GM21423 (cell line): ENCODE data around the gene RAB15.

Experiments
- ATAC-seq: cut with Tn5 transposase; IDR thresholded peaks from one replicate; pipeline ENCODE4 v1.9.1; 2021; ENCODE audit warnings: mild to moderate bottlenecking, moderate library complexity; ENCODE audit not compliant: unreplicated experiment

Gene RAB15

DNA sequence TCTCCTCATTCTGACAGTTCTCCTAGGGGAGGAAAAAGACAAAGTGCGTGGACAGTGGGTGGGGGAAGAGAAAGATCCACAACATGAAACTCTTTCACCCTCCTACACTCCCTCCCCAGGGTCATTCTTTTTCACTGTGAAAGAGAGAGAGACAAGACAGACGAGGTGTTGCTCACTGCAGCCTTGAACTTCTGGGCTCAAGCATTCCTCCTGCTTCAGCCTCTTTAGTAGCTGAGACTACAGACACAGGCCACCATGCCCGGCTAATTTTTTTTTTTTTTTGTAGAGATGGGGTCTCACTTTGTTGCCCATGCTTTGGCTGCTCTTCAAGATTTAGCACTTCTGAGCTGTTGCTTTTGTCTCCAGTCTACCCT is 32.3 kb downstream of the RAB15 start:
- ATAC-seq = no peak

DNA sequence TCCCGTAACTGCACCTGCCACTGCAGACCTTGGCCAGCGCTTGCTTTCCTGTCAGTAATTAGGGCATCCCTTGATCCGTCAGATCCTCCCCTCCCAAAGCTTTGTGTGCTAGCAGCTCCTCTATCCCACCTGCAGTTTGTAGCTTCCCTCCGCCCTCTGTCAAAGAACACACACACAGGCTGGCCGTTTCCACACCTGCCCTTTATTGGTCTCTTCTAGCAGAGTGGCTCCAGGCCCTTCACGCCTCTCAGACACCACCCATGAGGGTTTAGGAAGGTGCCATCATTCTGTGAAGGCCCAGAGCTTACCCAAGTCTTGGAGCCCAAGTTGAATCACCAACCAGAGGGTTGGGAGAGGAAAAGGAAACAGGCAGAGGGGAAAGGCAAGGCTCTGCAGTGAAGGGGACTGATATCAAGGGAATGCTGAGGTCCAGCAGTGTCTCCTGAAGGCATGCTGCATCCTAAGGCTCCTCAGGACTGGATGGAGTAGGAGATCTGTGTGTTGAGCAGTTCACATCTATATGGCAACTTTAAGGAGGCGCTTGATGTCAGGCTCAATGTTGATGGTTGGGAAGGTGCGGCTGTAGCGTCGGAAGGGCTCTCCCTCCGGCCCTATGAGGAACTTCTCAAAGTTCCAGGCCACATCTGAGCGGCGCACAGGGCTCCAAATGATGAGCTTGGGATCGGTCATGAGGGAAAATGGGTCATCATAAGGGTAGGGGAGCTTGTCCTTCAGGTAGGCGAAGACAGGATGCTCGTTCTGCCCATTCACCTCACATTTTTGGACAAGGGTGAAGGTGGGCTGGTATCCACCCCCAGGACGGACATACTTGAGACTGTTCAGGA is 32.9 kb downstream of the RAB15 start:
- no peak for ATAC-seq

DNA sequence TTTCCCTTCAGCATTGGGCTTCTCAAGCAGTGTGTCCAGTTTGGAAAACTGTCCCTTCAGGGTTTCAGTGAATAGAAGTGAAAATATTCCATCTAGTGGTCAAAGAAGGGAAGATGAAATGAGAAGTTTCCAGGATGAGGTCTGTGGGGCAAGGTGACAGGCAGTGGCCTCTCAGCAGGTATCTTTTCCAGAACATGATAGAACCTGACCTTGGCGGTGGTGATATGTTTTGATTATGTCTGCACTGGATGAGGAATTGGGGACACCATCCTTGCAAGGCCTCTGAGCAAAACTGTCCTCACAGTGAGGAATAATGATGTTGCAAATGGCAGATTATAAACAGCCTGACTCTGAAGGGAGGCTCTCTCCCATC is 34.3 kb downstream of the RAB15 start:
- ATAC-seq = no peak

DNA sequence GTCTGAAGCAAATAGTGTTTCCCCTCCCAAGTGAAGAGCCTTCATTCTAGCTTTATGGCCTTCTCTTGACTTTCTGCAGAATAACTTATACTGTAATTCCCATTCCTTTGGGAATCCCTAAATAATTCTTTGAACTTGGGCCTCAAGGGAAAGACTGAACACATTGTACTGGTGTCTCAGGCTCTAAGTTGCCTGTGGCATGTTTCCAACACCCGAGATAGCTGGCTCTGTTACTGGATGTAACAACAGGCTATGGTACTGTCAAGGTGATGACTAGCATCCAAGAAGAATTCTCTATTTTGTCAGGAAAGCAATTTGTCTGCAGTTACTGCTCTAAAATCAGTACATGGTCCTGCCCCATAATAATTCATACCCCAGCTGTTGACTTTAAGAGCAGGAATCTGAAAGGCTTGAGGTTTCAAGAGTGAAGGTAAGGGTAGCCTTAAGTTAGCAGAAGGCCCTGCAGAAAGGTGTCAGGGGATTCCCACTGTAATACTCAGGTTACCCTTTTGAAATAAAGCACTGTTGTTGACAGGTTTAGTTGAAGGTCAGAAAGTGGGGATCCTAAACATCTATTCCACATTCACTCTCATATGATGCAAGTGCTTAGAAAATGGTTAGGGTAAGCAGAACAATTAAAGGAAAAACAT is 34.8 kb downstream of the RAB15 start:
- no peak for ATAC-seq

DNA sequence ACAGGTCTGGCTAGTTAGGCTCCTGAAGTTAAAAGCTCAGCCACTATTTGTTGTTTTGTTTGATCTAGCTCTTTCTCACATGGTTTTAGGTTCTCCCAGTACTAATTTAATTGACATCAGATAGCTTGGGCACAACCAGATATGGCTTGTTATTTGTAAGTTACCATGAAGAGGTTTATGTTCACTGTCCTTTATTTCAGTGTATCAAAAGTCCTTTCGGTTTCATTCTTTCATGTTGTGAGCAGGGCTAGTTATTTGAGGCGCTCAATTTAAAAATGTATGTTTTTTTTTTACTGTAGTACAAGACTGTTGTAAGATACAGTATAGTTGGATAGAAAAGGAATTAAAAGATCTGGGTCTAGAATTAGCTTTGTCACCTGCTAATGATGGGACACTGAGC is 36.6 kb downstream of the RAB15 start:
- no peak for ATAC-seq

DNA sequence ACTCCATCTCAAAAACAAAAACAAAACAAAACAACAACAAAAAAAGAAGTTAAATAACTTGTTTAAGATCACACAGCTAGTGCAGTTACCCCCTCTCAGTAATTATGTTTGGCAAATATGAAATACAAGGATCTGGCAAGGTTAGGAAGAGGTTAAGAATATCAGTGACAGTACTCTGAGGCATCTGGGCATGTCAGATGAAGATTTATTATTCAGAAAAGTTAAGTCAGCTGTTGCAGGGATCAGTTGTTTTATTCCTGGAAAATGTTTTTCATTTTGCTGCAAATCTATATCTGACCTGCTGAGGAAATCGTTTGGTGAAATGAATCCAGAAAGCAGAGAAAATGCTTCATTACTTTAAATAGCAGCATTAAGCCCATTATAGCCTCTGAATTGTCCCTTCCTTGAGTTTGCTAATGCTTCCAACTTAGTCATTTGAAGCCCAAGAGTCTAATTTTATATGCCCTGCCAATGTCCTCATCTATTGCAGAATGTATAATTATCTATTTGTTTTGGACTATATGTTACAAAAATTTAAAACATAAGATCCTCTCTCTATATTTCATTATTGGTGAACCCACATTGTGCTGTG is 37.7 kb downstream of the RAB15 start:
- ATAC-seq = no peak

DNA sequence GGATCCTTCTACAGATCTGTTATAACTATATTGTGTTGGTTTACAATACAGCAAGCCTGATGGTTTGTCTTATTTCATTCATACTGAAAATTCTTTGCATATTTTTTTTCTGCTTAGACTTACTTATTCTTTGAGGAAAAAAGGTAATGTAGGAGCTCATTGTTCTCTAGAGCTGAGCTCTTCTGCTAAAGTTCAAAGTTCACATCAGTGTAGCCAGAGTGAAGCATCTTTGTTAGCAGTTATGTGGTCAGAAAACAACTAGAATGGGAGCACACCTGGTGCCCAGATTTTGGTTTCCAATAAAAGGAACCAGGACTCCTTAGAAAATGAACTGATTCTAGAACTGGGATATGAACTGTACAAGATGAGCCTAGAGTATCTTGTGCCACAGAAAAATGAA is 39.9 kb downstream of the RAB15 start:
- no peak for ATAC-seq

DNA sequence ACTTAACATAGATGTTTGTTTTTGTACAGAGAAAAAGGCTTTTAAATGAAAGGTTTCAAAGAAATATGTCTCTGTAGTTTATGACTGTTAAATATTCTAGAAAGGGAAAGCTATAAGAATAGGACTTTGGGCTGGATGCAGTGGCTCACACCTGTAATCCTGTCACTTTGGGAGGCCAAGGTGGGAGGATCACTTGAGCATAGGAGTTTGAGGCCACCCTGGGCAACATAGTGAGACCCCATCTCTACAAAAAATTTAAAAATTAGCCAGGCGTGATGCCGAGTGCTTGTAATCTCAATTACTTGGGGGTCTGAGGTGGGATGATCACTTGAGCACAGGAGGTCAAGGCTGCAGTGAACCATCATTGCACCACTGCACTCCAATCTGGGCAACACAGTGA is 41.0 kb downstream of the RAB15 start:
- no peak for ATAC-seq

DNA sequence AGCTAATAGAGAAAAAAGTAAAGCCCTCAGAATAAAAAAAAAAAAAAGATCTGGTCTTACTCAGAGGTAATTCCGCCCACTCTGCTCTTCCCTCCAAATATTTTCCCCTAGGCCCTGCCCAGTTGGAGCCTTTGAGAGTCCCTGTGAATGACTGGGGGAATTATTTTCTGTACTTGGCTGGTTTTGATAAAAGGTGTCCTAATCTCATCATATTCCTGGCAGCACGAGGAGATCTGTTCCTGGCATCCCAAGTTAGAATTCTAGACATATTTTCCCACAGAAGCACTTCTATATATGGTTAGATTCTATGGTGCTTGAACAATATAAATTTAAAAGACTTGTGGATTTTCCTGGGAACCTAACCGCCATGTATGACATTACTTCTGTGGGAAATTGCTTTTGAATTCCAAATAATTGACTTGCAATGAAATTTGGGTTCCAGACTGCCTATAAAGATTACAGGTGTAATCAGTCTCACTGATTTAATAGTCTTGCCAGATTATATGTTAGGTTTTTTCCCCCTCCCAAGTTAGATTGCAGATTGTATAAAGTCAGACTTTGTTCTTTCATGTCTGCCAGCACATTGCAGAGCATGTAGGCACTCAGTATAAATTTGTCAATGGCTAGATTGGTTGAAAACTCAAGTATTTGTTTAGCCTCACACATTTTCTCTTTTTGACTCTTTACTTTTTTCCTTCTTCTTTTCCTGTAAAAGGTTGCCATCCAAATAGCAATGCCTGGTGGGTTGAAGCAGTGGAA is 41.9 kb downstream of the RAB15 start:
- ATAC-seq = no peak

DNA sequence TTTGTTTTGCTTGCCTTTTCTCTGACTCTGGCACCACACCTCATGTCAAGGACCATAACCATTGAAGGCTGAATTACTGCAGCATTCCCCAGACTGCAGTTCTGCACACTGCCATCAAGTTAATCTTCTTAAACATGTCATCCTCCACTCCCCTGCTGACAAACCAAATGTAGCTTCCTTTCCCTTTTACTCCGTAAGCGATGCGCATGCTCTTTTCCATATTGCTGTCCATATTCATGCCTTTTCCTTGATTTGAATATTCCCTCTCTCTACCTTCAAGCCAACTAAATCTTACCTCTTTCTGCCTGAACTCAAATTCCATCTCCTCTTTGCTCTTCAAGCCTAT is 43.1 kb downstream of the RAB15 start:
- ATAC-seq = no peak

DNA sequence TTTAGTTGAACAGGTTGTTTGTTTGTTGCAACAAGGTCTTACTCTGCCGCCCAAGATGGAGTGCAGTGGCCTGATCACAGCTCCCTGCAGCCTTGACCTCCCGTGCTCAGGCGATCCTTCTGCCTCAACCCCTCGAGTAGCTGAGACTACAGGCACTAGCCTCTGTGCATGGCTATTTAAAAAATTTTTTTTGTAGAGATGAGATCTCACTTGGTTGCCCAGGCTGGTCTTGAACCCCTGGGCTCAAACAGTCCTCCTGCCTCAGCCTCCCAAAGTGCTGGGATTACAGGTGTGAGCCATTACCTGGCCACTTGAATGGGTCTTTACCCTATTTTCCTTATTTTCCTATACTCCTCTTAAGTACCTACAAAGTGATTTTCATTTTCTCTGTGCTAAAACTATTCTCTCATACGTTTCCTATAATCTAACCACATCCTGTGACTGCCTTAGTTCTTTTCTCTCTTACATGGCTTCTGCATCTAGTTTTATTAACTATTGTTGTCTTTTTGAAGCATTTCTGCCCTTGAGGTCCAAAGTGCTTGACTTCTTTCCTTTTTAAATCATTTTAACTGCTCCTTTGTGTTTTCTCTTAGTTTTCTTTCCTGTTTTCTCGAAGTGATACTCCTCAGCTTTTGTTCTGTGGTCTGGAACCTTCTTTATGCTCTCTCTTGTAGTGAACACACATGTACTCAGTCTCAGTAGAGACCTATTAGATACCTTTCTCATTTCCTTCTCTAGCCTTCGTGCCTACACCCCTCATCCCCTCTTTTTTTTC is 43.7 kb downstream of the RAB15 start:
- ATAC-seq = peak; percentile 90

DNA sequence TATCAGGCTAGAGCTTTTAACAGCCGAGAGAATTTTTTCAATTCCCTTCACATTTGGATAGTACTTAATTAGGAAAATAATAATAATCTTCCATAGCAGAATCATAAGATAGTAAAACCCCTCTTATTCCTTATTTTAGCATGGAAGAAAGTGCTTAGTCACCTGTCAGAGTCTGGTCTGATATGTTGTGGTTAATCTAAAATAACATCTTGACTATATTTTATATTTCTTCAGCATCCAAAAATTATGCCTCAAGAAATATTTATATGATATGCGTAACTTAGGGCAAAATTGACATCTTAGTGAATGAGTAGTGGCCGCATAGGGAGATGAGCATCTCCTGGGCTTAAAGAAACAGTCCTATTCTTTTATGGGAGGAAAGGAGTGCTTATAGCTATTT is 45.1 kb downstream of the RAB15 start:
- no peak for ATAC-seq

DNA sequence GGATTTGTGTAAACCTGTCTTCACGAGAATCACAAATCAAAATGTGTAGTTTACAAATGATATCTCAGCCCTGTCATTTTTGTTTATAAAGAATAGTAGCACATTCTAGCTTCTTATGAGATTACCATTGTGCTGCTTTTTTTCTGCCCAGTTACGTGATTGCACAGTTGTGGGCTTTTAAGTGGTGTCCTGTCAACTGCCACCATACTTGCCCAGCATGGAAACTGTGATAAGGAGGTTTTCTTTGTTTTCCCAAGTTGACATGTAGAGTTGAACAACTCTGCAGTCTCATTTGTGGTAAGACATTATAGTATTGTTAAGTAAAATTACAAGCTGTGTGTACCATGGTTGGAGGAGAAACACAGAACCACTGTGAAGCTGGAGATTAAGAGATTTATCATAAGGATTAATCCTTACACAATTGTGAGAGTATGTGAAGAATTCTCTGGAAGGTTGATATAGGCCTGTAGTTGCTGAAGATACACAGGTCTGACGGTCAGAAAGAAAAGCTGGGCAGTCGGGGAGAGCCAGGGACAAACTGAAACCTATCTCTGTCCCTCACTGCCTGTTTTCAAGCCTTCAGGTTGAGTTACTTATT is 45.6 kb downstream of the RAB15 start:
- no peak for ATAC-seq

DNA sequence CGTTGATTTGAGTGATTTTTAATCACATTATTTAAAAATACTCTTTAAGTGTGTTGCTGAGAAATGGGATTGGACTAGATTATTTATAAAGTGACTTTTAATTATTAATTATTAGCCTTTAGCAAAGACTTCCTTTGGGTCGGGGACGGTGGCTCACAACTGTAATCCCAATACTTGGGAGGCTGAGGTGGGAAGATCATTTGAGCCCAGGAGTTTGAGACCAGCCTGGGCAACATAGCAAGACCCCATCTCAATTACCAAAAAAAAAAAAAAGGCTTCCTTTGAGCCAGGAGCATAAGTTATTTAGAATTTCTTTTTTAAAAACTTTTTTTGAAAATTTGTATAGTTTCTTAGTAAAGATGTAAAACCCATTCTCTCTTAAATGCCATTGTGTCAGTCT is 49.1 kb downstream of the RAB15 start:
- no peak for ATAC-seq

DNA sequence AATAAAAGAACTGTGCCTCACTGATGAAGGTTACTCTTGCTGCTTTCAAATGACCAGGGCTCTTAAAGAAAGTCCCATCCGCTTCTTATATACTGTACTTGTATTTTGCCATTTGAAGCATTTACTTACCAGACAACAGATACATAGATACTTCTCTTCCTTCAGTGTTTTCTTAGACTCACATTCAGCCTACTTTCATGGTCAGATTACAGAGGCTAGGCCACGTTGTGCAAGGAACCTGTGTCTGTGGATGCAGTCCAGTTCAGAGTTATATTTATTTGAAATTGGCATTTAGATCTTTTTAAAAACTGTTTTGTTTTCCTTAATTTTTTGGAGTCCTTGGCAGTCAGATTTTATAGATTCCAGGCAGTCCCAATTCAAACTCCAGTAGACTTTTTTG is 51.7 kb downstream of the RAB15 start:
- no peak for ATAC-seq

DNA sequence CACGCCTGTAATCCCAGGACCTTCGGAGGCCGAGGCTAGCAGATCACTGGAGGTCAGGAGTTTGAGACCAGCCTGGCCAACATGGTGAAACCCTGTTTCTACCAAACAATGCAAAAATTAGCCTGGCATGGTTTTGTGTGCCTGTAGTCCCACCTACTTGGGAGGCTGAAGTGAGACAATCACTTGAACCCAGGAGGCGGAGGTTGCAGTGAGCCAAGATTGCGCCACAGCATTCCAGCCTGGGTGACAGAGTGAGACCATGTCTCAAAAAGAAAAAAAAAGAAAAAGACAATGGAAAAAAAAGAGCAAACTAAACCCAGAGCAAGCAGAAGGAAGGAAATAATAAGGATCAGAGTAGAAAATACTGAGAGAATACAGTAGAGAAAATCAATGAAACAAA is 52.5 kb downstream of the RAB15 start:
- ATAC-seq = no peak

DNA sequence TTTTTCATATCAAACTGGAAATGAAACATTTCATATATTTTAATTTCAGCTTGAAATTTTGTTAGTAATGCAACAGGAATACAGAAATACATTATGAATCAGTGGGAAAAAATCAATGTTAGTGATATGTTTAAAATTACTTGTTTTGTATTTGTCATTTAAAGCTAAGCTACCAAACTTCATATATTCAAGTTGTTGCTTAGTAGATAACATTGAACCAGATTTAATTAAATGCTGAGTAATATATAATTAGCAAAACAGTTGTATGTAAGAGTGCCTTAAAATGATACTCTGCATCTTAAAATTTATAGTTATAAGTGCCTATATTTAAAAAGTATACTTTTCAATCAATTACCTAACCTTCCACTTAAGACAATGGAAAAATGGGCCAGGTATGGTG is 52.9 kb downstream of the RAB15 start:
- no peak for ATAC-seq

DNA sequence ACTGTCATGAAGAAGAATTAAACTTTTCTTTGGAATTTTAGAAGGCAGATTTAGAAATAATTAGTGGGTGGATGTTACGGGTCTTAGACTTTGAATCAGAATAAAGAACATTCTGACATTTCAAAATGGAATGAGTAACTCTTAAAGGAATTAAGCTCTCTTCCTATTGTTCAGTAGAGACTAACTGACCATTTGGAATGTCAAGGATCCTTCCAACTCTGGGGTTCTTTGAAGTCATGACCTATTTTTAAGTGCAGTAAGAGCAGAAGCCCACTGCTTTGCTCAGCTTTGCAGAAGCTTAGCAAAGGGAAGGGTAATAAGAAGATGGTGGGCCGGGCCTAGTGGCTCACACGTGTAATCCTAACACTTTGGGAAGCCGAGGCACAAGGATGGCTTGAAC is 53.9 kb downstream of the RAB15 start:
- ATAC-seq = no peak

DNA sequence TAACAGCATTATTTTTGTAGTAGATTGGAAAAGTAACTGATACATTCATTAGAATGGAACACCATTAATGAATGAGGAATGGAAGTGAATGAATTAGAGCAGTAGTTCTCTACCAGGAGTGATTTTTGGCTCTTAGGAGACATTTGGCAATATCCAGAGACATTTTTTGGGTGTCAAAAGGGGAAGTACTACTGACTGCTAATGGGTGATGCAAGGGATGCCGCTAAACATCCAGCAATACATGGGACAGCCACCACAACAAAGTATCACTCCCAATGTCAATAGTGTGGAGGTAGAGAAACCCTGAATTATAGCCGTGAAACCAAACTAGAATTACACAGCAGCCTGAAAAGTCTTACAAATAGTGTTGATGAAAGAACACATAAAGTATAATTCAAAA is 56.3 kb downstream of the RAB15 start:
- no peak for ATAC-seq

DNA sequence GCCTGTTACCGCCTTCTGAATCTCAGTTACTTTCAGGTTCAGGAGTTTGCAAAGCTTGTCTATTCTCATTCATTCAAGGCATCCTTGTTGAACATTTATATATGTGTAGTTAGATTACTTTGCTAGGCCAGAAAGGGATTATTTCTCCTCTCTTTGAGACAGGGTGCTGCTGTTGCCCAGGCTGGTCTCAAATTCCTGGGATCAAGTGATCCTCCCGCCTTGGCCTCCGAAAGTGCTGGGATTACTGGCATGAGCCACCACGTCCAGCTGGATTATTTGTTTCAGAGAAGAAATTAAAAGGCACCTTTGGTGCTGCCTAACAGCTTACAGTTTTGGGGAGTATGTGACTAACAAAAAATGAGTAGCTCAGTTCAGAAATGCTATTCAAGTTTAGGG is 57.1 kb downstream of the RAB15 start:
- no peak for ATAC-seq
